H9 (cell line): Measurements from ENCODE around the gene TAF3. TPM values are rescaled to one million over a fixed set of nuclear protein-coding genes. Genes with fewer than 3 reads are reported as not detected.

ENCODE experiments used
- DNase-seq: peaks from one replicate; pipeline ENCODE4 v3.0.0-alpha.2; 2017
- H2AFZ ChIP-seq: one replicate; pipeline ENCODE4 v1.6.1; 2013; ENCODE audit warnings: mild to moderate bottlenecking, low read length, control low read depth, moderate library complexity
- H2AK5ac ChIP-seq: 2 replicates; pipeline ENCODE4 v1.6.1; 2013; ENCODE audit warnings: low read length, control low read depth, mixed read lengths; ENCODE audit not compliant: insufficient read length
- H2BK120ac ChIP-seq: one replicate; pipeline ENCODE4 v1.6.1; 2013; ENCODE audit warnings: low read depth, mild to moderate bottlenecking, low read length, control low read depth, inconsistent platforms; ENCODE audit not compliant: poor library complexity, severe bottlenecking
- H2BK12ac ChIP-seq: 2 replicates; pipeline ENCODE4 v1.6.1; 2013; ENCODE audit warnings: low read length, control low read depth, mixed read lengths, low read depth; ENCODE audit not compliant: insufficient read length
- H2BK15ac ChIP-seq: 2 replicates; pipeline ENCODE4 v1.6.1; 2013; ENCODE audit warnings: low read depth, low read length, control low read depth
- H2BK20ac ChIP-seq: one replicate; pipeline ENCODE4 v1.6.1; 2013; ENCODE audit warnings: low read depth, mild to moderate bottlenecking, low read length, control low read depth, inconsistent platforms; ENCODE audit not compliant: poor library complexity, severe bottlenecking
- H2BK5ac ChIP-seq: 2 replicates; pipeline ENCODE4 v1.6.1; 2013; ENCODE audit warnings: low read length, control low read depth, mixed read lengths; ENCODE audit not compliant: insufficient read length
- H3K14ac ChIP-seq: 2 replicates; pipeline ENCODE4 v1.6.1; 2013; ENCODE audit warnings: low read length, control low read depth; ENCODE audit not compliant: insufficient read depth
- H3K18ac ChIP-seq: 2 replicates; pipeline ENCODE4 v1.6.1; 2013; ENCODE audit warnings: low read depth, mild to moderate bottlenecking, mixed read lengths, low read length, control low read depth; ENCODE audit not compliant: insufficient read length
- H3K23ac ChIP-seq: 2 replicates; pipeline ENCODE4 v1.6.1; 2013; ENCODE audit warnings: low read length, control low read depth, mixed read lengths, low read depth; ENCODE audit not compliant: insufficient read length
- H3K23me2 ChIP-seq: 2 replicates; pipeline ENCODE4 v1.6.1; 2013; ENCODE audit warnings: low read depth, mild to moderate bottlenecking, mixed read lengths, low read length, control low read depth; ENCODE audit not compliant: insufficient read length, poor library complexity, severe bottlenecking
- H3K27ac ChIP-seq: 2 replicates; pipeline ENCODE4 v1.5.1; 2013; ENCODE audit warnings: low read length, control low read depth, mixed read lengths, low read depth; ENCODE audit not compliant: insufficient read length
- H3K27me3 ChIP-seq: 2 replicates; pipeline ENCODE4 v1.6.1; 2013; ENCODE audit warnings: low read length, control low read depth, inconsistent platforms; ENCODE audit not compliant: insufficient read depth
- H3K4ac ChIP-seq: 2 replicates; pipeline ENCODE4 v1.6.1; 2013; ENCODE audit warnings: low read depth, mild to moderate bottlenecking, control low read depth, inconsistent platforms, low read length, moderate library complexity
- H3K4me1 ChIP-seq: 2 replicates; pipeline ENCODE4 v1.6.1; 2013; ENCODE audit warnings: low read length, control low read depth, inconsistent platforms; ENCODE audit not compliant: insufficient read depth
- H3K4me2 ChIP-seq: 2 replicates; pipeline ENCODE4 v1.6.1; 2013; ENCODE audit warnings: low read length, control low read depth, mixed read lengths; ENCODE audit not compliant: insufficient read length, insufficient read depth
- H3K56ac ChIP-seq: 2 replicates; pipeline ENCODE4 v1.6.1; 2013; ENCODE audit warnings: low read depth, mild to moderate bottlenecking, mixed read lengths, low read length, control low read depth; ENCODE audit not compliant: insufficient read length
- H3K79me1 ChIP-seq: 2 replicates; pipeline ENCODE4 v1.6.1; 2013; ENCODE audit warnings: low read depth, mild to moderate bottlenecking, moderate library complexity, low read length, control low read depth, inconsistent platforms; ENCODE audit not compliant: insufficient read depth, poor library complexity, severe bottlenecking
- H3K79me2 ChIP-seq: 2 replicates; pipeline ENCODE4 v1.6.1; 2013; ENCODE audit warnings: low read length, control low read depth, inconsistent platforms; ENCODE audit not compliant: insufficient read depth
- H3K9ac ChIP-seq: 2 replicates; pipeline ENCODE4 v1.6.1; 2013; ENCODE audit warnings: low read length, control low read depth, mixed read lengths; ENCODE audit not compliant: insufficient read length; ENCODE audit errors: extremely low read depth
- H3K9me3 ChIP-seq: one replicate; pipeline ENCODE4 v1.6.1; 2013; ENCODE audit warnings: low read depth, low read length, inconsistent platforms; ENCODE audit not compliant: control insufficient read depth
- H3T11ph ChIP-seq: one replicate; pipeline ENCODE4 v1.6.1; 2013; ENCODE audit warnings: mild to moderate bottlenecking, low read length, control low read depth, inconsistent platforms
- H4K20me1 ChIP-seq: one replicate; pipeline ENCODE4 v1.6.1; 2013; ENCODE audit not compliant: control insufficient read depth, insufficient read length, insufficient read depth
- H4K5ac ChIP-seq: 2 replicates; pipeline ENCODE4 v1.6.1; 2013; ENCODE audit warnings: low read depth, mild to moderate bottlenecking, mixed read lengths, low read length, control low read depth; ENCODE audit not compliant: insufficient read length
- H4K8ac ChIP-seq: replicated peaks from 2 replicates; pipeline ENCODE4 v1.6.1; 2013; ENCODE audit warnings: low read length, control low read depth, mixed read lengths, low read depth; ENCODE audit not compliant: insufficient read length
- H4K91ac ChIP-seq: 2 replicates; pipeline ENCODE4 v1.6.1; 2013; ENCODE audit warnings: low read depth, mild to moderate bottlenecking, moderate library complexity, mixed read lengths, low read length, control low read depth; ENCODE audit not compliant: insufficient read length
- H3K27ac Mint-ChIP-seq, 3 experiments: 2 replicates in 2 of 3; 3 replicates in 1 of 3; pipeline ENCODE4 v1.8.0; 2020 to 2021; ENCODE audit warnings: mixed read lengths in 3 of 3, mild to moderate bottlenecking in 1 of 3, moderate library complexity in 1 of 3
- H3K27me3 Mint-ChIP-seq: 2 replicates; pipeline ENCODE4 v1.8.0; 2021; ENCODE audit warnings: low read depth, mild to moderate bottlenecking, moderate library complexity, mixed read lengths
- H3K36me3 Mint-ChIP-seq, 3 experiments: 2 replicates in 2 of 3; 3 replicates in 1 of 3; pipeline ENCODE4 v1.8.0; 2020 to 2021; ENCODE audit warnings: low read depth in 3 of 3, mixed read lengths in 3 of 3; ENCODE audit not compliant: insufficient read depth in 1 of 3
- H3K4me1 Mint-ChIP-seq, 2 experiments: 2 replicates each; pipeline ENCODE4 v1.8.0; 2020; ENCODE audit warnings: mixed read lengths in 2 of 2
- H3K4me3 Mint-ChIP-seq, 2 experiments: 2 replicates in 1 of 2; 3 replicates in 1 of 2; pipeline ENCODE4 v1.8.0; 2020 to 2021; ENCODE audit warnings: mild to moderate bottlenecking in 2 of 2, mixed read lengths in 2 of 2, moderate library complexity in 1 of 2
- H3K9me3 Mint-ChIP-seq, 2 experiments: 2 replicates in 1 of 2; 3 replicates in 1 of 2; pipeline ENCODE4 v1.8.0; 2020; ENCODE audit warnings: mild to moderate bottlenecking in 2 of 2, mixed read lengths in 2 of 2, moderate library complexity in 1 of 2
- CTCF ChIP-seq: fragments of 200-600 bp; sonication (generic); conservative IDR thresholded peaks from 3 replicates; pipeline ENCODE4 v1.8.0; 2021; ENCODE audit warnings: antibody characterized with exemption, mild to moderate bottlenecking
- WGBS: extraction: QIAGEN DNeasy Blood & Tissue Kit; methylation state at CpG from one replicate; pipeline ENCODE4 v1.1.7; 2013; ENCODE audit warnings: missing lambda C conversion rate, low lambda C conversion rate, mixed read lengths; ENCODE audit not compliant: insufficient read length; ENCODE audit errors: extremely low coverage; 5-methylcytosine and 5-hydroxymethylcytosine counted together
- total RNA-seq: library from RNA; stranded (reverse); gene quantifications from 2 replicates; pipeline ENCODE4 v1.2.1, GENCODE V29; 2021

The TAF3 gene
- total RNA-seq, 1 experiment from 2014 or later, result 10.2 TPM

- Histone ChIP-seq H2BK12ac (no peak overlapping the region), H2BK5ac (no peak overlapping the region), H2BK20ac (no peak overlapping the region), H3K56ac (no peak overlapping the region), H3K18ac (no peak overlapping the region), H3K23ac (no peak overlapping the region), H4K8ac (no peak overlapping the region), H3K79me2 (no peaks in the 10 kb centered on the region), H3K27ac (no peak overlapping the region), H3K14ac (no peak overlapping the region), H3K27me3 (peaks cover 51% of the 10 kb centered on the region), H3K4me1 (peaks cover 12% of the 10 kb centered on the region; the same call in 1 of the 2 replicates), H3T11ph (no peak overlapping the region), H2BK15ac (no peak overlapping the region), H2AK5ac (no peak overlapping the region), H4K20me1 (no peaks in the 10 kb centered on the region), H3K23me2 (peaks cover 20% of the 10 kb centered on the region), H2BK120ac (no peak overlapping the region), H3K9ac (no peak overlapping the region), H3K9me3 (no peaks in the 10 kb centered on the region), H4K5ac (no peak overlapping the region), H4K91ac (no peak overlapping the region), H3K79me1 (no peaks in the 10 kb centered on the region), H3K4ac (no peak overlapping the region), H3K4me2 (peak overlapping the region; percentile 84), H2AFZ (no peak overlapping the region)
- peak overlapping the region; percentile 45 to 74; a peak in 4 of 5 replicates for H3K4me3 Mint-ChIP-seq
- DNase-seq, result peak; percentile 36
- peaks cover 71 to 75% of the 10 kb centered on the region in 2 experiments for H3K4me1 Mint-ChIP-seq
- H3K27me3 Mint-ChIP-seq, result peaks cover 89% of the 10 kb centered on the region
- H3K27ac Mint-ChIP-seq, result peak overlapping the region in 1 of 3 experiments; percentile 21; a peak in 2 of 7 replicates
- H3K9me3 Mint-ChIP-seq, result no peaks in the 10 kb centered on the region; a peak in 1 of 5 replicates
- no peaks in the 10 kb centered on the region; a peak in 2 of 7 replicates for H3K36me3 Mint-ChIP-seq
- no peak for TF ChIP-seq CTCF
- WGBS, result no CpG with 5 or more reads among the region's 15 CpGs
These were observed 245.0 kb downstream of the TAF3 start for GRCh38 chr10:8063128-8063908.
